ENCODE data around the gene ISOC2.
"Not testable (repeated sequence)": the region's sequence is repeated elsewhere in the genome, so short reads cannot be mapped to it uniquely, and the experiment has no call there.

Gene ISOC2

DNA sequence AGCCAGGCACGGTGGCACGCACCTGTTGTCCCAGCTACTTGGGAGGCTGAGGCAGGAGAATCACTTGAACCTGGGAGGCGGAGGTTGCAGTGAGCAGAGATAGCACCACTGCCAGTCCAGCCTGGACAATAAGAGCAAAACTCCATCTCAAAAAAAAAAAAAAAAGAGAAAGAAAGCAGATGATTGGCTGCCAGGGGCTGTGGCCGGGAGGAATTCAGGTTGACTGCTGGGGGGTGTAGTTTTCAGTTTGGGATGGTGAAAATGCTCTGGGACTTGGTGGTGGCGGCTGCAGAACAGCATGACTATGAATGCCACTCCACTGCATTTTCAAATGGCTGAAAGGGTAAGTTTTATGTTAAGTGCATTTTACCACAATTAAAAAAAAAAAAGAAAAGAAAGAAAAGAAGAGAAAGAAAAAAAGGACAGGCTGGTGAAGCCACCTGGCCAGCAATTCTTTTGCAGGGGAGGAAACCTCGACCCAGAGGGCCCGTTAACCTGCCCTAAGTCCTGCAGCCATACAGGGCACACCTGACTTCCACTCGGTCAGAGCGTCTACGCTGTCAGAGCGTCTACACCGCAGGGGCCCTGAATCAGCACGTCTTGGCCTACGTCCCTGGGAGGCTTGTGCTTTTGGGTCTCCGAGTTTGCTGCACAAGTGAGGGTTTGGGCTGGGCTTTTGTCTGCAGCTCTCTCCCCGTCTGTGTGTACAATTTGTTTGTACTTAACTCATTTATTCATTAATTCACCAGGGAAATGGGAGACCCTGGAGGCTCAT lies 3.6 kb downstream of the ISOC2 start:
- no peak for DNase-seq (ENCODE audit: low read depth in 2 of 2)

DNA sequence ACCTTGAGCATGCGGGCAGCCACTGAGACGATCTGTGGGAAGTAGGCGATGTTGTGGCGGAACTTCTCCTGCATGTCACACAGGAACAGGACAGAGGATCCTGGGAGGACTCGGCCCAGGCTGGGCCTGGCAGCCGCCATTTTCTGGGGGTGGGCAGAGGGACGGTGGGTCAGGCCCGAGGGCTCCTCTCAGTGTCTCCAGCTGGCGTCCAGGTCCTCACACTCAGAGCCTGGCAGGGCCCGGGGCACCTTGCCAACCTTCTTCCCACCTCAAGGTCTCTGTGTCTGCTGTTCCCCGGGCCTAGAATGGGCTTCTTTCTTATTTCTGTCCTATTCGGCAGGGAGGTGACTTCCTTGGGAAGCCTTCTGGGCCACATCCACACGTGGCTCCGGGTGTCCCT lies 5.1 kb downstream of the ISOC2 start:
- no peak for DNase-seq (ENCODE audit: low read depth in 2 of 2)

DNA sequence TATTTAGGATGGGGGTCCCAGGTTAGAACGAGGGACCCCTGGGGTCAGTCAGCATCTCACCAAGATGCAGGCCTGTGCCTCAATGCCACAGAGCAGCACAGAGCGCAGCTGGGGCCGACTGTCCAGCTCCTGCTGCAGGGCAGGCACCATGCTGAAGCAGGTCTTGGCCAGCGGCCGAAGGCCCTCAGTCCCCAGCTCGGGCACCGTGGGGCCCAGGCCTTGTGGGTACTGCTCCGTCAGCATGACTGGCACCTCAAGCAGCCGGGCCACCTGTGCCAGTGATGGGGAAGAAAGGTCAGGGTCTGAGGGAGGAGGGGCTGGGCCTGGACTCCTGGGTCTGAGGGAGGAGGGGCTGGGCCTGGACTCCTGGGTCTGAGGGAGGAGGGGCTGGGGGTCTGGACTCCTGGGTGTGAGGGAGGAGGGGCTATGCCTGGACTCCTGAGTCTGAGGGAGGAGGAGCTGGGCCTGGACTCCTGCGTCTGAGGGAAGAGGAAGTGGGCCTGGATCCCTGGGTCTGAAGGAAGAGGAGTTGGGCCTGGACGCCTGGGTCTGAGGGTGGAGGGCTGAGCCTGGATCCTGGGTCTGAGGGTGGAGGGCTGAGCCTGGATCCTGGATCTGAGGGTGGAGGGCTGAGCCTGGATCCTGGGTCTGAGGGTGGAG lies 5.7 kb downstream of the ISOC2 start:
- DNase-seq (ENCODE audit: low read depth in 2 of 2), result no peak

DNA sequence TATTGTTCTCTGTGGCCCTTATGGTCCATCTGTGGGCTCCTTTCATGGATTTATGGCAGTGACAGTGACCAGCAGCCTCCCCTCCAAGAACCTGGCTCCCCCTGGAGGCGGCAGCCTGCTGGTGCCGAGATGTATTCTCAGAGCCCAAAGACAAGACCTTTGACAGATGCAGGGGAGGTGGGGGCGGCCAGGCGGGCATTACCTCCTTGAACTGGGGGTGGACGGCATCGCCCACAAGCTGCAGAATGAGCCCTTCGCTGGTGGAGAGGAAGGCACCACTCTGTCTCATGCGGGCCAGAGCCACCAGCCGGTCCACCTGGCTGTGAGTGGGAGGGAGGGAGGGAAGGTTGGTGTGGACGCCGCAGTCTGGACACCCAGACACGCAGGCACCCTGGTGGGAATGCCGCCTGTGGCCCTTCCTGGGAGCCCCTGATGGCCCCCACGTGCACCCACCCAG lies 6.6 kb downstream of the ISOC2 start:
- no peak for DNase-seq (ENCODE audit: low read depth in 2 of 2)

DNA sequence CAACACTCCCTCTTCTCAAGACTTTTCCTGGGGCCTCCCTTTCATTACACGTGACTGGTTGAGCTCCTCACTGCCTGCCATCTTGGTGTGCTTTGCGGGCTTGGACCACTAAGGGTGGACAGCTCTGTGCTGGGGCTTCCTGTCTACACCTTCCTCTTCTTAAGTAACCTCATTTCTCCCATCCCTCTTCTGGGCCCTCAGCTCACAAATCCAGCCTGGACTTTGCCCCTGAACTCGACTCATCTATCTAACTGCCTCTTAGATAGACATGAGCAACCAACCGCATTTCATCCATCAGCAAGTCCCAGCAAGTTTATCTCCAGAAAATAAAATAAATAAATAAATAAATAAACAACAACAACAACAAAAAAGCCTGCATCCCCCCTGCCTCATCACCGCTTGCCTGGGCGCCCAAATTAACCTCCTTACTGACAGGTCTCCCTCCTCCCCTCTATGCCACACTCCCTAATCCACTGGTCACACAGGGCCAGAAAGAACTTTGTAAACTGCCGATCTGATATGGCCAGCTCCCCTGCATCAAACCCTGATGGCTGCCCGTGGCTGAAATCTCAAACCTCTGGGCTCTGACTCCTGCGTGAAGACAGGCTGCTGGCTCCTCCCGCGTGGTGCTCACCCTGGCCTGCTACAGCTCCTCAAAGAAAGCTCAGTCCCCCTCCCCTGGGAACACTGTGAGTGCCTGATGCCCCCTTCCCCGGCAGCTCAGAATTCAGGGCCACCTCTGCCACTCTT lies 7.8 kb downstream of the ISOC2 start:
- no peak for DNase-seq (ENCODE audit: low read depth in 2 of 2)

DNA sequence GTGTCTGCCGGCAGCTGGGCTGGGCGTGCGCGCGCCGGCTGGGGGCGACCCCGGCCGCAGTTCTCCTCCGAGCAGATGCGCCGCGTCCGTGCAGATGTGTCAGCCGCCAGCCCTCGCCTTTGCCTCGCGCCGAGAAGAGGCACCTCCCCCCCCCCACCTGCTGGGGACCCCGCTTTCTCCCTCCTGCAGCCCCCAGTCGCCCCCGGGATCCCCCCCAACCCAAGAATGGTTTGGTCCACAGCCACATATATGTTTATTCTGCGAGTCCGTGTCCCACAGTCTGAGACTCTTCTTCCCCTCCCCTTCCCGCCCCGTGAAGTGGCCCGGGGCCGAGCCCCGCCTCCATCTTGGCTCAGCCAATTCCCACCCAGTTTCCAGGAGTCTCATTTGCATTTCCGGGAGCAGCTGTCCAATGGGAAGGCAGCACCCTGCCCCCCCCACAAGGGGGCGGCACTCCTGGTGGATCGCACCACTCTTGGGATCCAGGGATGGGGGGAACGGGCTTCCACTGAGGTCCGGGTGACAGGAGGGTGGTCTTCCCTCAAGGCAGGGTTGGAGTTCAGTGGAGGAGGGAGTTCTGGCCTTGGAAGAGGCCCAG lies 8.6 kb downstream of the ISOC2 start:
- no peak for DNase-seq (ENCODE audit: low read depth in 2 of 2)

DNA sequence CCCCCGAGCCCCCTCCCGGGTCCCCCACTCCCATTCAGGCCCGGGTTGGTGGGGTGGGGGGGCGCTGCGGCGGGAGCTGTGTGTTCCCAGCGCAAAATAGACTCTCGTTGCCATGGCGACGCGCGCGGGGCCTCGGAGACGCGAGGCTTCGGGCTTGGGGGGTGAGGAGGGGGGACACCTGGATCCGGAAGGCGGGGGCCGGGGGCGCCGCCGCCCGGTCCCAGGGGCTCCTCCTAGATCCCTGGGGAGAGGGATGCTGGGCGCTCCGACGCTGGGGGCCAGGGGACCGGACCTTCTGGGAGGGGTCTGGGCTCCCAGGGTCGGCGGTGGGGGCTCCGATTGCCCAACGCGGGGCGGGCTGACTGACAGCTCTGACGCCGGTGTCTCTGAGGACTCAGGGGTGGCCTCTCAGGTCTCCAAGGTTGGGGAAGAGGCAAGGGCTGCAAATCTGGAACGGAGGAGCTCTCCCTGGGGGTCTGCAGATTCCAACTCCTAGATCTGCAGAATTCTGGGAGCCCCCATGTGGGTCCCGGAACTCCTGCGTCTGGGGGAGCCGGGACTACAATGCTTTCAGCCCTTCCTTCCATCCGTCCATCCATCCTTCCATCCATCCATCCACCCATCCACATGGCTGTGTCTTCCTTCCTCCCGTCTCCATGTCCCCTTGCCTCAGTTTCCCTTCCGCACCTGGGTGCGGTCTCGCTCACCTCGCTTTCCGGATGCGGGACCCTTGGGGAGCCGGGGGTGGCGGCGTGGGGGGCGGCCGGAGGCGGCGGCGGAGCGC lies 9.3 kb downstream of the ISOC2 start:
- DNase-seq (ENCODE audit: low read depth in 2 of 2), result no peak

DNA sequence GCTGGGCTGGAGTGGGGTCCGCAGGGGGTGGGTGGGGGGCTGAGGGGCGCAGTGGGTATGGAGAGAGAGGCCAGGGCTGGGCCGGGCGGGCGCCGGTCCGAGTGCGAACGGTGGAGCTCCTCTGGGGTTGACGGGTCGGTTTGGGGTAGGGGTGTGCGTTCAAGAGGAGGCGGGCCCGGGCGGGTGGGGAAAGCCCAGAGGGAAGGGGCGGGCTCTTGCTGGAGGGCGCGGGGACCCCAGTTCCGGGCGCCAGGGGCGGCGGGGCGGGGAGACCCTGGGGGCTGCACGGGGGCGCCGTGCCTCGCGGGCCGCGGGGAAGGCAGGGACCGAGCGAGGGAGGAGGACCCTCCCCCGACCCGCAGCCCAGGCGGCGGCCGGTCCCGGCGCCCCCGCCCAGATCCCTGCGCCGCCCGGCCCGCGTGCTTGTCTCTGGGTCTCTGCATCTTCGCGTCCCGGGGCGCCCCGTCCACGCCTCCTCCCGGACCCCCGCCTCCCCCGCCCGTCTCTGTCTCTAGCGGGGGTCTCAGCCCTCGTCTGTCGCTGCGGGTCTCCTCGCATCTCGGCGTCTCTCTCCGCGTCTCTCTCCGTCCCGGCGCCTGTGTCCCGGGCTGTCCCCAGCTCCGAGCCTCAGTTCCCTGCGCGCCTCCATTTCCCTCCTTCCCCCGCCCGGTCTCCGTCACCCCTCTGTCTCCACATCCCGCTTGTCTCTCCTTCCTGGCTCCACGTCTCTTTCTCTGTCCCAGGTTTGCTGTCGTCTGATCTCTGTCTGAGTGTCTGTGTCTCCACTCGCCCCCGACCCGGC lies 10.1 kb downstream of the ISOC2 start:
- DNase-seq (ENCODE audit: low read depth in 2 of 2), result no peak

DNA sequence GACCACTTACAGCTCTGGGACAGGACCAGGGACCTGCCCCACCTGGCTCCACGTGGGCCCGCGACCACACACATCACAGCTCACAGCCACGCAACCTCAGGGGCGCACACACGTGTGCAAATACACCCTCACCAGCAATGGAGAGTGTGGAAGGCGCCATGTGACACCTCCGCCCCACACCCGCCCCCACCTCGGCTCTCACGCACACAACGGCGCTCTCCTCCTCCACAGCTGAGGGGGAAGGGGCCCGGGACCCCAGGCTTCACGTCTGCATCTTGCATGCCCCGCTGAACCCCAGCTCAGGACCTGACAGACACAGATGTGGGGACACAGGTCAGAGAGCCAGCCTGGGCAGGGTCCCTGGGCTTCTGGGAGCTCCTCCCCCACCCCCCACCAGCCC lies 12.0 kb downstream of the ISOC2 start:
- no peak for DNase-seq (ENCODE audit: low read depth in 2 of 2)

DNA sequence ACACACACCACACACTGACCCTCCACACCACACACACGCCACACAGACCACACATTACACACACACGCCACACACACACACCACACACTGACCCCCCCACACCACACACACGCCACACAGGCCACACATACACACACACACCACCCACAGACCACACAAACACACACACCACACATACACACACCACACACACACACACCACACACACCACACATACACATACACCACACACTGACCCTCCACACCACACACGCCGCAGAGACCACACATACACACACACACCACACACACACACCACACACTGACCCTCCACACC lies 13.3 kb downstream of the ISOC2 start:
- DNase-seq (ENCODE audit: low read depth in 2 of 2), result not testable (repeated sequence)

DNA sequence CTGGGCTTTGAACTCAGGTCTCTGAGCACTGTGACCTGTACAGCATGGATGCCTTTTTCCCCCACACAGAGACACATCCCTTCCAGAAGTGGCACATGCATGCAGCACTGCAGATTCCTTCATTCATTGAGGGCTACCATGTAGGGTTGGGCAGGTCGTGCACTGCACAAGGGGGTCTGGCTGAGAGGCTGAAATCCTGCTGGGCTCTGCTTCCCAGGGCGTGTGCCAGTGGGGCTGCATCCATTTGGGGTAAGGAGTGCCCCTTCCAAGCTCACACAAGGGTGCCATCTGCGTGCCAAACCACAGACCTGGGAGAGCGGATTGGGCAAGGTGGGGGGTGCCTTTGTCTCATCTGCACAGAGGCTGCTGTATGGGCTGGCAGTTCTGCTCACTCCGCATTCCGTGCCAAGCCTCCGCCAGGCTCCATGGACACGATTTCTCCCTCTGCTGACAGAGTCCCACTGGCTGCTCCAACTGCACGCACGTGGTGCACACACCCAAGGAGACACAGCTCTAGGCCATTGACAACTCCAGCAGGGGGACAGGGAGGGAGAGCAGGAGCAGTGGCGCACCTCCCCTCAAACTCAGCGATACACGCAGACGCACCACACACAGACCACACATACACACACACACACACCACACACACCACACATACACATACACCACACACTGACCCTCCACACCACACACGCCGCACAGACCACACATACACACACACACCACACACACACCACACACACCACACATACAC lies 13.8 kb downstream of the ISOC2 start:
- no peak for DNase-seq (ENCODE audit: low read depth in 2 of 2)

DNA sequence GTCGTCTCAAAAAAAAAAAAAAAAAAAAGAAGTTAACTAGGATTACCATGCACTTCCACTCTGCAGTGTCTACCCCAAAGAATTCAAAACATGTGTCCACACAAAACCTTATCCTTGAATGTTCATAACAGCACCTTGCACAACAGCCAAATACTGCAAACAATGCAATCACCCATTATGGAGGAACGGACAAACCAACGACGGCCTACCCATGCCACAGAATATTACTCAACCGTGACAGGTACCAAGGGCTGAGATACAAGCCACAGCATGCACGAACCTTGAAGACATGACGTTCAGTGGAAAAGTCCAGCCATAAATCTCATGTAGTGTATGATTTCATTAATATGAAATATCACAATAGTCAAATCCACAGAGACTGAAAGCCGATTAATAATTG lies 15.4 kb downstream of the ISOC2 start:
- DNase-seq (ENCODE audit: low read depth in 2 of 2), result no peak

DNA sequence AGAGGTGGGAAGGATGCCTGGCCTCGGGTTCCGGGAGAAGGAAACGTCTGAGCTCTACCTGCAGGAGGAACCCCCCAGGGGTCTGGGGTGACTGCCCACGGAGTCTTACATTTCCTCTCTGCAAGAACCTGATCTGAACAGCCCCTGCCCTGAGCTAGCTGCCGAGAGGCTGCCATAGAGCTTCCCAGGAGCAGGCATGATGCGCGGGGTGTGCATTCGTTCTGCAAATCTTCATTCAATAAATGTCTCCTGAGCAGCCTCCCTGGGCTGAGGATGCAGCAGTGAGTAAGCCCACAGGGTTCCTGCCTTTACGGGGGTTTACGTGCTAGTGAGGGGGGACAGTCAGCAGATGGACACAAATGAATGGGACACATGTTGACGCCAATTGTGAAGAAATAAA lies 16.8 kb downstream of the ISOC2 start:
- DNase-seq (ENCODE audit: low read depth in 2 of 2), result no peak

DNA sequence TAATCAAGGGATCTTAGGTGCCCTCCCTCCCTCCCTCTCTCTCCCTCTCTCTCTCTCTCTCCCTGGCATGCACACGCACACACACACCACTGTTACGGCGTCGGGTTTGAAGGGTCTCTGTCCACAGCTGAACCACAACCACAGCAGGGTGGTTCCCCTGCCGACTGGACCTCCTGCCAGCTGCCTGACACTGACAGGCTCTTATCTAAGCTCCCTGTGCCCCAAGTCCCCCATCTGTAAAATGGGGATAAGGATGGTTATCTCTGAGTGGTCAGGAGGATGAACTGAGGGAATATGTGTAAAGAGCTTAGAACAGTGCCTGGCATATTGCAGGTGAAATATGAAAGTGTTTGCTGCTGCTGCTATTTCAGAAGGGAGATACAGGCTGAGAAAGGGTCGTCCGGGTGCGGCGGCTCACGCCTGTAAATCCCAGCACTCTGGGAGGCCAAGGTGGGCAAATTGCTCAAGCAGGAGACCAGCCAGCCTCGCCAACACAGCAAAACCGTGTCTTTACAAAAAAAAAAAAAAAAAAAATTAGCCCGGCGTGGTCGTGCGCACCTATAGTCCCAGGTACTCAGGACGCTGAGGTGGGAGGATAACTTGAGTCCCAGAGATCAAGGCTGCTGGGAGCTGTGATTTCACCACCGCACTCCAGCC lies 17.5 kb downstream of the ISOC2 start:
- no peak for DNase-seq (ENCODE audit: low read depth in 2 of 2)

DNA sequence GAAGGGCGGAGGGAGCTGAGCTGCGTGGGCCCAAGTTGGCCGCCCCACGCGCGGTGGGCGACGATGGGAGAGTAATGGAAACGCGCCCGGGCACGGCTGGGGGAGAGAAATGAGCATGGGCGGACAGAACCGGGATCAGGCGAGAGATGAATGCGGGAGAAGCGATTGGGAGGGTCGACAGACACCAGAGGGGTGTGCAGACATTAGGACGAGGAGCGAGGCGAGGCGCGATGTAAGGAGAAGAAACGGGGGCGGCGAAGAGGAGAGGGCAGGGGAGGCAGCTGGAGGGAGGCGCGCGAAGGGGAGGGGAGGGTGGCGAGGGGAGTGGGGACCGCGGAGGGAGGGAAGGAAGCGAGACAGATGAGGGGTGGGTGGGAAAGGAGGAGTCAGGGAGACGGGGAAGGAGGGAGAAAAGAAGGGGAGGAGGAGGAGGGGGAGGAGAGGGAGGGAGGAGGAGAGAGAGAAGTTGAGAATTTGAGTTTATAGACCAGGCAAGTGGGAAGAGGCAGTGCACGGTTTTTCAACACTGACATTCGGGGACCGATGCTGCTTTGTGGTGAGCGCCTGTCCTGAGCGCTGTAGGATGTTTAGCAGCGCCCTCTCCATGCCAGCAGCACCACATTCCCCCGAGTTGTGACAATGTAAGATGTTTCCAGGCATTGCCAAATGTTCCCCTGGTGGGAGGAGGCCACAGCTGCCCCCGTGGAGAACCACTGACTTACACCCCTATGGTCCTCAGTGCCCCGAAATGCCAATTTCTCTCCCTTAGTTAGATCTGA lies 18.2 kb downstream of the ISOC2 start, which contains the start of gene SHISA7:
TSS of gene SHISA7 (minus strand) at position 256 of the 779 bp plus-strand sequence. CDS start 437 bp downstream, outside the sequence.
- no peak for DNase-seq (ENCODE audit: low read depth in 2 of 2)

DNA sequence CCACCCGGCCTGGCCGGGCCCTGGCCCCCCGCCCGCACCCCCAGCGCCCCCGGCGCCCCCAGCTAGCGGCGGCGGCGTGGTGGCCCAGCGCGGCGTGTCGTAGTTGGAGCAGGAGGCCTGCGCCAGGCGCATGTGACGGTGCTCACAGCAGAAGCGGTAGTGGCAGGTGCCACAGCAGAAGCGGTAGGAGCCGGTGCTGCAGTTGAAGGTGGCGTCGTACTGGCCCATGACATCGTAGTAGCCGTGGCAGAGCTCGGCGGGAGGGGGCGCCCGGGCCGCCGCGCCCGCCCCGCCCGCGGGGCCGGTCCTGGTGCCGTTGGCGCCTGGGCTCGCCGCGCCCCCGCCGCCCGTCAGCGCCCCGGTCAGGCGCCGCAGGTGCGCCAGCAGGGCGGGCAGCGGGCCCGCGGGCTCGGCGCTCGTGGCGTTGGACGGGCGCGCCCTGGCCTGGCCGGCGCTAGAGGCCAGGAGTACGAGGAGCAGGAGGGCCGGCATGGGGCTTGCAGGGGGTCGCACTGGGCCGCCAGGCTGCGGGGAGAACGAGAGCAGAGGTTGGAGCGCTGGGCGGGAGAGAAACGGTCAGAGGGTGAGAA lies 19.0 kb downstream of the ISOC2 start:
- DNase-seq (ENCODE audit: low read depth in 2 of 2), result no peak

DNA sequence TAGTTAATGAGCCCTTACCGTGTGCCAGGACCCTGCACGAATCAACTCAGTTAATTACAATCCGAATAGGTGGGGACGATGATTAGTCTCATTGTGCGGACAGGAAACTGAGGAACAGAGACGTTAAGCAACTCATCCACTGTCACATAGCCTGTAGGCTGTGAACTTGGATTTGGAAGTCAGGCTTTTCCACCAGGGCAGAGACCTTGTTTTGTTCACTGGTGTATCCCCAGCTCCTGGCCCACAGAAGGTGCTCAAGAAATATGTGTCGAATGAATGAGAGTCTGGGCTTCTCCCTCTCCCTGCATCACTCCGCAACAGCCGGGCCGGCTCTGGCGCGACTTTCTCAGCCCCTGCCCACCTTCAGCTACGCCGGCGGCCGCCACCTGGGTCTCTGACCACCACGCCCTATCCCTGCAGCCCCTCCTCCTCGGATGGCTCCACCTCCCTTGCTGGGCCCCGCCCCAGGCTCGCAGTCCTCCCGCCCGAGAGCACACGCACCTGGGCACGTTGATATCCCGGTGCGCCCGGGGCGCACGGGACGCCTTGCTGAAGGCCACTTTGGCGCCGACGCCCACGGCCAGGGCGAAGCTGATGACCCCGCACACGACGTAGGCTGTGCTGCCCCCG lies 19.6 kb downstream of the ISOC2 start:
- DNase-seq (ENCODE audit: low read depth in 2 of 2), result no peak

DNA sequence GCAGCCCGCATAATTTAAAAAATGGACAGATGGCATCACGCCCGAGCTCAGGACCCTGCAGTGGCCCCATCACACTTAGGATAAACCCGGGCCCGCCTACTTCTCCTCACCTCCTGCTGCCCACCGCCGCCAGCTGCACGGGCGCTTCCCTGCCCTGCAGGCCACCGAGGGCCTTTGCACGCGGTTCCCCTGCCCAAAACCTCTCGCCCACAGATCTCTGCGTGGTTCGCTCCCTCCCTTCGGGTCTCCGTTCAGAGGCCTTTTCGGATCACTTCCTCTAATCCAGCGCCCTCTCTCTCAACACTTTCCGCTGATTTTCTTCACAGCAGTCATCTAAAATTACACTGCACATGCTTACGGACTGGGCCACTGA lies 20.1 kb downstream of the ISOC2 start:
- no peak for DNase-seq (ENCODE audit: low read depth in 2 of 2)

Data from stimulated activated CD8-positive, alpha-beta memory T cell treated with anti-CD3 and anti-CD28 coated beads, Interleukin-2, amount 100 ng/mL, for 1 hour (primary cell).